Measurements from ENCODE around the gene FNIP2.
A peak's percentile ranks its signal among the peaks of the same experiment; 100 is the strongest.

DNA sequence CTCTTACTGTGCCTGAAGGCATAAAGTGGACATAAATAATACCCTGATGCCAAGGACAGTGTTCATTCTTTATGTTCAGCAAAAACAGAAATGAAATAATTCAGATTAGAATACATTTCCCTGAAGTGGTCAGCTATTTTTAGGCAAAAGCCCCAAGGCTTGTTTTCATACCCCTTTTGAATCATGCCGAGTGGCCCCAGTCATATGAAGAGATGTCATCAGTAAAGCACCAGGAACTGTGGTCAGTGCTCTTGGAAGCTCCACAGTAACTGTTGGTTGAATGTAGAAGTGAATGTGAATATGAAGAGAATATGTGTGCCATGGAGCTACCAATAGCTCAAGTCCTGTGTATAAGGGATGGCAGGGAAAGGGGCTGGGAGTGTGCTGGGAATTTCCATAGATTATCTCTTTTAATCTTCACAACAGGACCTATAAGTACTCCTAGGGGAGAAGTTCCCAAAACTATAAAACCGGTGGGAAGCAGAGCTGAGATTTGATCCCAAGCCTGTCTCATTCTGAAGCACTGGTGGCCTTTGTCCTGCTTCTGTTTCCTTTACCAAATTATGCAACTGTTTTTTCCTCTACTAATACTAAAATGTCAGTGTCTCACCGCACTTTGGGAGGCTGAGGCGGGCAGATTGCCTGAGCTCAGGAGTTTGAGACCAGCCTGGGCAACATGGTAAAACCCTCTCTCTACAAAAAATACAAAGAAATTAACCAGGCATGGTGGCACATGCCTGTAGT, 52.6 kb downstream of the FNIP2 start:
- TF ChIP-seq EP300 (IDR thresholded peaks at IDR 0.05) (peak in 1 of 4 donors; percentile 22), CTCF (IDR thresholded peaks at IDR 0.05) (no peak)

All from upper lobe of left lung (tissue), 4 donors.